H1 (cell line): ENCODE measurements around the gene CAMTA1. TPM values are rescaled to one million over a fixed set of nuclear protein-coding genes. Genes with fewer than 3 reads are reported as not detected.

ENCODE experiments used
- BACH1 ChIP-seq: IDR thresholded peaks from 2 replicates; pipeline ENCODE4 v1.6.1; 2012; ENCODE audit warnings: low read length, improper control_type of control experiment
- RBBP5 ChIP-seq: IDR thresholded peaks from 2 replicates; pipeline ENCODE4 v1.7.1; 2012; ENCODE audit warnings: low read depth, mild to moderate bottlenecking, inconsistent platforms, low read length, moderate library complexity, borderline replicate concordance
- SRF ChIP-seq: IDR thresholded peaks from 2 replicates; pipeline ENCODE4 v1.6.1; 2011; ENCODE audit warnings: mild to moderate bottlenecking, low read depth, low read length, moderate library complexity
- polyA plus RNA-seq, 7 experiments: library from polyadenylated mRNA; depleted of rRNA in 3 of 7; stranded (reverse) in 5 of 7; unstranded in 2 of 7; fragments of >200 nt in 5 of 7; fragments of 200-250 nt in 2 of 7; gene quantifications; 1 replicate in 5 of 7; 2 replicates in 1 of 7; 4 replicates in 1 of 7; pipeline versions ENCODE4 v1.2.1 to v1.2.3, GENCODE V29; 2011 to 2013; ENCODE audit warnings: missing spikeins in 2 of 7, mixed read lengths in 2 of 7
- total RNA-seq: library from RNA; stranded (reverse); fragmentation: NEBNext Ultra II Directional; extraction: Animal tissue kit (Norgen Biotek cat#: 25700); gene quantifications from 2 replicates; pipeline ENCODE4 v1.2.1, GENCODE V29; 2021

The CAMTA1 gene
- total and polyA plus RNA-seq, 2 of the 8 experiments (the other 6 are each of a cell fraction or from before 2014, with no cell fraction given), result 65.0 to 119 TPM

DNA sequence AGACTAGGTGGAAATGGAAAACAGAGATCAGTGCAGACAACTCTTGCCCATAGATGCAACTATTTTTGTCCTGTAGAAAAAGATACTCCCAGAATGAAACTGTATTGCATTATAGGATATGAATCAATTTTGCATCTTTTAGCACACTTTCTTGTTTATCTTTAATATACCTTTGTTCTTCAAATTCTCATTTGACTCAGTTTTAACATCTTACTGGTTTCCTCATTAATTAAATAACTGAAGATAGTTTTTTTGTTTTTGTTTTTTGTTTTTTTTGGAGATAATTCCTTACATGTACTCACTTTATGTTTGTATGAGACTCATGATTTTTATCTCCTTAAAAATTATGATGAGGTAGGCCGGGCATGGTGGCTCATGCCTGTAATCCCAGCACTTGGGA, 10.9 kb upstream of the CAMTA1 start (continued):
- no peak for TF ChIP-seq RBBP5
- TF ChIP-seq BACH1, result no peak
- TF ChIP-seq SRF, result no peak
